HCT116 (cell line): ENCODE measurements around the gene OASL.

Source experiments
- CEBPB ChIP-seq: IDR thresholded peaks from 2 replicates; pipeline ENCODE4 v1.6.1; 2012; ENCODE audit warnings: low read depth
- EZH2 ChIP-seq: fragments of 200-600 bp; sonication (generic); IDR thresholded peaks from 2 replicates; pipeline ENCODE4 v1.6.1; 2017; ENCODE audit warnings: antibody characterized with exemption, mixed run types
- EZH2phosphoT487 ChIP-seq: fragments of 200-600 bp; IDR thresholded peaks from 2 replicates; pipeline ENCODE4 v1.6.1; 2018; ENCODE audit warnings: antibody characterized with exemption, borderline replicate concordance
- POLR2A ChIP-seq: IDR thresholded peaks from 2 replicates; pipeline ENCODE4 v1.7.0; 2011; ENCODE audit warnings: borderline replicate concordance; ENCODE audit not compliant: insufficient read depth, insufficient read length; ENCODE audit errors: extremely low read depth
- SIN3A ChIP-seq: IDR thresholded peaks from 2 replicates; pipeline ENCODE4 v1.6.1; 2012; ENCODE audit warnings: low read depth
- SP1 ChIP-seq: IDR thresholded peaks from 2 replicates; pipeline ENCODE4 v1.6.1; 2012; ENCODE audit warnings: low read depth
- SRF ChIP-seq: IDR thresholded peaks from 2 replicates; pipeline ENCODE4 v1.6.1; 2012; ENCODE audit warnings: low read depth
- YY1 ChIP-seq: IDR thresholded peaks from 2 replicates; pipeline ENCODE4 v1.6.1; 2011; ENCODE audit warnings: low read length, low read depth, moderate library complexity, mild to moderate bottlenecking; ENCODE audit not compliant: insufficient replicate concordance; ENCODE audit errors: extremely low read depth
- ZFX ChIP-seq: fragments of 450-650 bp; IDR thresholded peaks from 2 replicates; pipeline ENCODE4 v1.6.1; 2017
- TF ChIP-seq, protein P1 (sequence below), 3 experiments: fragments of 200-600 bp in 1 of 3; sonication (generic) in 1 of 3; IDR thresholded peaks in 2 of 3; conservative IDR thresholded peaks in 1 of 3; 2 replicates each; pipeline ENCODE4 v1.5.1; 2012 to 2017; ENCODE audit warnings: low read depth in 2 of 3, low read length in 2 of 3, antibody characterized with exemption in 1 of 3, borderline replicate concordance in 1 of 3, control low read depth in 1 of 3, mild to moderate bottlenecking in 1 of 3, mixed read lengths in 1 of 3, mixed run types in 1 of 3, moderate library complexity in 1 of 3; ENCODE audit not compliant: insufficient read depth in 1 of 3
- TF ChIP-seq, protein P2 (sequence below): IDR thresholded peaks from 2 replicates; pipeline ENCODE4 v1.6.1; 2012
- TF ChIP-seq, protein P3 (sequence below): IDR thresholded peaks from 2 replicates; pipeline ENCODE4 v1.6.1; 2012
- TF ChIP-seq, protein P4 (sequence below): IDR thresholded peaks from 2 replicates; pipeline ENCODE4 v1.6.1; 2012; ENCODE audit warnings: low read depth

DNA sequence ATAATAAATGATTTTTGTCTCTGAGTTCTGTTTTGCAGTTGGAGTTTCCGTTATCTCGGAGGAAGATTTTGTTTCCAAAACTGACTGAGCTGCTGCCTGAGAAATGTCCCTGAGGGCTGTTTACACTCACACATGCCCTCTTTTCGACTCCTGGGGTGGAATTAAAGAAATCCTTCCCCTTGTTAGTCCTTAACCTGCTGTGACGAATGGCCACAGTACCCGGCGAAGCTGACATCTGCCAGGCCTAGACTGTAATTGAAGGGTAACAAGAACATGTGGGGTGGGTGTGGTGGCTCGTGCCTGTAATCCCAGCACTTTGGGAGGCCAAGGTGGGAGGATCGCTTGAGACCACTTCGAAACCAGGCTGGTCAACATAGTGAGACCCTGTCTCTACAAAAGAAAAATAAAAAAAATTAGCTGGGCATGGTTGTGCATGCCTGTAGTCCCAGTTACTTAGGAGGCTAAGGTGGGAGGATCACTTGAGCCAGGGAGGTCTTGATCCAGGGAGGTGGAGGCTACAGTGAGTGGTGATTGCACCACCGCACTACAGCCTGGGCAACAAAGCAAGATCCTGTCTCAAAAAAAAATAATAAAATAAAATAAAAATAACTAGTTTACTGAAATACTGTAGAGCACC lies 8.4 kb downstream of the OASL start:
- TF ChIP-seq, protein P1, sequence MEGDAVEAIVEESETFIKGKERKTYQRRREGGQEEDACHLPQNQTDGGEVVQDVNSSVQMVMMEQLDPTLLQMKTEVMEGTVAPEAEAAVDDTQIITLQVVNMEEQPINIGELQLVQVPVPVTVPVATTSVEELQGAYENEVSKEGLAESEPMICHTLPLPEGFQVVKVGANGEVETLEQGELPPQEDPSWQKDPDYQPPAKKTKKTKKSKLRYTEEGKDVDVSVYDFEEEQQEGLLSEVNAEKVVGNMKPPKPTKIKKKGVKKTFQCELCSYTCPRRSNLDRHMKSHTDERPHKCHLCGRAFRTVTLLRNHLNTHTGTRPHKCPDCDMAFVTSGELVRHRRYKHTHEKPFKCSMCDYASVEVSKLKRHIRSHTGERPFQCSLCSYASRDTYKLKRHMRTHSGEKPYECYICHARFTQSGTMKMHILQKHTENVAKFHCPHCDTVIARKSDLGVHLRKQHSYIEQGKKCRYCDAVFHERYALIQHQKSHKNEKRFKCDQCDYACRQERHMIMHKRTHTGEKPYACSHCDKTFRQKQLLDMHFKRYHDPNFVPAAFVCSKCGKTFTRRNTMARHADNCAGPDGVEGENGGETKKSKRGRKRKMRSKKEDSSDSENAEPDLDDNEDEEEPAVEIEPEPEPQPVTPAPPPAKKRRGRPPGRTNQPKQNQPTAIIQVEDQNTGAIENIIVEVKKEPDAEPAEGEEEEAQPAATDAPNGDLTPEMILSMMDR (IDR thresholded peaks at IDR 0.05 in 2 of 3, conservative IDR thresholded peaks at IDR 0.05 in 1 of 3; ENCODE audit: borderline replicate concordance in 1 of 3, insufficient read depth in 1 of 3, low read depth in 2 of 3, low read length in 2 of 3) = no peak
- no peak for TF ChIP-seq POLR2A
- TF ChIP-seq SP1 = no peak
- TF ChIP-seq, protein P2, sequence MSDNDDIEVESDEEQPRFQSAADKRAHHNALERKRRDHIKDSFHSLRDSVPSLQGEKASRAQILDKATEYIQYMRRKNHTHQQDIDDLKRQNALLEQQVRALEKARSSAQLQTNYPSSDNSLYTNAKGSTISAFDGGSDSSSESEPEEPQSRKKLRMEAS = no peak
- no peak for TF ChIP-seq EZH2
- TF ChIP-seq ZFX = no peak
- no peak for TF ChIP-seq EZH2phosphoT487
- TF ChIP-seq, protein P3, sequence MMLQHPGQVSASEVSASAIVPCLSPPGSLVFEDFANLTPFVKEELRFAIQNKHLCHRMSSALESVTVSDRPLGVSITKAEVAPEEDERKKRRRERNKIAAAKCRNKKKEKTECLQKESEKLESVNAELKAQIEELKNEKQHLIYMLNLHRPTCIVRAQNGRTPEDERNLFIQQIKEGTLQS = no peak
- TF ChIP-seq, protein P4, sequence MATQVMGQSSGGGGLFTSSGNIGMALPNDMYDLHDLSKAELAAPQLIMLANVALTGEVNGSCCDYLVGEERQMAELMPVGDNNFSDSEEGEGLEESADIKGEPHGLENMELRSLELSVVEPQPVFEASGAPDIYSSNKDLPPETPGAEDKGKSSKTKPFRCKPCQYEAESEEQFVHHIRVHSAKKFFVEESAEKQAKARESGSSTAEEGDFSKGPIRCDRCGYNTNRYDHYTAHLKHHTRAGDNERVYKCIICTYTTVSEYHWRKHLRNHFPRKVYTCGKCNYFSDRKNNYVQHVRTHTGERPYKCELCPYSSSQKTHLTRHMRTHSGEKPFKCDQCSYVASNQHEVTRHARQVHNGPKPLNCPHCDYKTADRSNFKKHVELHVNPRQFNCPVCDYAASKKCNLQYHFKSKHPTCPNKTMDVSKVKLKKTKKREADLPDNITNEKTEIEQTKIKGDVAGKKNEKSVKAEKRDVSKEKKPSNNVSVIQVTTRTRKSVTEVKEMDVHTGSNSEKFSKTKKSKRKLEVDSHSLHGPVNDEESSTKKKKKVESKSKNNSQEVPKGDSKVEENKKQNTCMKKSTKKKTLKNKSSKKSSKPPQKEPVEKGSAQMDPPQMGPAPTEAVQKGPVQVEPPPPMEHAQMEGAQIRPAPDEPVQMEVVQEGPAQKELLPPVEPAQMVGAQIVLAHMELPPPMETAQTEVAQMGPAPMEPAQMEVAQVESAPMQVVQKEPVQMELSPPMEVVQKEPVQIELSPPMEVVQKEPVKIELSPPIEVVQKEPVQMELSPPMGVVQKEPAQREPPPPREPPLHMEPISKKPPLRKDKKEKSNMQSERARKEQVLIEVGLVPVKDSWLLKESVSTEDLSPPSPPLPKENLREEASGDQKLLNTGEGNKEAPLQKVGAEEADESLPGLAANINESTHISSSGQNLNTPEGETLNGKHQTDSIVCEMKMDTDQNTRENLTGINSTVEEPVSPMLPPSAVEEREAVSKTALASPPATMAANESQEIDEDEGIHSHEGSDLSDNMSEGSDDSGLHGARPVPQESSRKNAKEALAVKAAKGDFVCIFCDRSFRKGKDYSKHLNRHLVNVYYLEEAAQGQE = no peak
- TF ChIP-seq YY1 = no peak
- TF ChIP-seq SIN3A = no peak
- TF ChIP-seq CEBPB = no peak
- no peak for TF ChIP-seq SRF
